ENCODE data around the gene KATNB1.

KATNB1 gene

GRCh38 chr16:57739756-57740422 is 4.3 kb downstream of the KATNB1 start:
- H3K9ac ChIP-seq (ENCODE audit: low read length) = no peak overlapping the region
- no peak overlapping the region for H3K4me3 ChIP-seq (ENCODE audit: low read length)
- no peak overlapping the region for H4K8ac ChIP-seq (ENCODE audit: low read depth, low read length)
- no peak overlapping the region for H3K27ac ChIP-seq (ENCODE audit: low read depth, low read length)
- no peak overlapping the region for H3K4ac ChIP-seq (ENCODE audit: low read depth, low read length)
- H2BK120ac ChIP-seq (ENCODE audit: low read depth, low read length) = no peak overlapping the region
- no peaks in the 10 kb centered on the region for H3K27me3 ChIP-seq (ENCODE audit: insufficient read depth, low read length, poor library complexity)
- no peaks in the 10 kb centered on the region for H3K79me1 ChIP-seq (ENCODE audit: low read length)
- no peak overlapping the region for H3K23ac ChIP-seq (ENCODE audit: low read length)
- no peak overlapping the region for H4K5ac ChIP-seq (ENCODE audit: low read length)
- no peak overlapping the region for H2AK5ac ChIP-seq (ENCODE audit: low read length)
- H3K36me3 ChIP-seq (ENCODE audit: control insufficient read depth, insufficient read depth, low read length) = no peaks in the 10 kb centered on the region
- H2BK15ac ChIP-seq (replicated peaks; ENCODE audit: low read depth) = no peak overlapping the region
- no CpG with 5 or more reads among the region's 18 CpGs for WGBS (ENCODE audit: extremely low coverage, insufficient coverage, low lambda C conversion rate)
- no peak overlapping the region for H3K56ac ChIP-seq (ENCODE audit: low read length)
- H3K79me2 ChIP-seq (ENCODE audit: control insufficient read depth, insufficient read depth, low read length) = no peaks in the 10 kb centered on the region
- H2BK5ac ChIP-seq (ENCODE audit: low read length) = no peak overlapping the region
- no peak overlapping the region for H3K18ac ChIP-seq (ENCODE audit: low read length)
- no peak overlapping the region for H3K4me2 ChIP-seq (ENCODE audit: low read length)
- H3K4me1 ChIP-seq (ENCODE audit: control insufficient read depth, low read depth, low read length) = no peaks in the 10 kb centered on the region
- no peak for DNase-seq

GRCh38 chr16:57740423-57741071 is 5.0 kb downstream of the KATNB1 start:
- H3K79me1 ChIP-seq (ENCODE audit: low read length) = no peaks in the 10 kb centered on the region
- H3K4me3 ChIP-seq (ENCODE audit: low read length) = no peak overlapping the region
- H3K36me3 ChIP-seq (ENCODE audit: control insufficient read depth, insufficient read depth, low read length) = no peaks in the 10 kb centered on the region
- H2BK5ac ChIP-seq (ENCODE audit: low read length) = no peak overlapping the region
- no peak overlapping the region for H3K9ac ChIP-seq (ENCODE audit: low read length)
- H3K27me3 ChIP-seq (ENCODE audit: insufficient read depth, low read length, poor library complexity) = no peaks in the 10 kb centered on the region
- H2AK5ac ChIP-seq (ENCODE audit: low read length) = no peak overlapping the region
- H3K18ac ChIP-seq (ENCODE audit: low read length) = no peak overlapping the region
- H4K5ac ChIP-seq (ENCODE audit: low read length) = no peak overlapping the region
- no peak overlapping the region for H3K56ac ChIP-seq (ENCODE audit: low read length)
- no peak overlapping the region for H2BK15ac ChIP-seq (replicated peaks; ENCODE audit: low read depth)
- H3K23ac ChIP-seq (ENCODE audit: low read length) = no peak overlapping the region
- no peaks in the 10 kb centered on the region for H3K4me1 ChIP-seq (ENCODE audit: control insufficient read depth, low read depth, low read length)
- H3K4ac ChIP-seq (ENCODE audit: low read depth, low read length) = no peak overlapping the region
- H3K79me2 ChIP-seq (ENCODE audit: control insufficient read depth, insufficient read depth, low read length) = no peaks in the 10 kb centered on the region
- H2BK120ac ChIP-seq (ENCODE audit: low read depth, low read length) = no peak overlapping the region
- H4K8ac ChIP-seq (ENCODE audit: low read depth, low read length) = no peak overlapping the region
- no peak for DNase-seq
- no peak overlapping the region for H3K27ac ChIP-seq (ENCODE audit: low read depth, low read length)
- no peak overlapping the region for H3K4me2 ChIP-seq (ENCODE audit: low read length)
- no CpG with 5 or more reads among the region's 24 CpGs for WGBS (ENCODE audit: extremely low coverage, insufficient coverage, low lambda C conversion rate)

DNA sequence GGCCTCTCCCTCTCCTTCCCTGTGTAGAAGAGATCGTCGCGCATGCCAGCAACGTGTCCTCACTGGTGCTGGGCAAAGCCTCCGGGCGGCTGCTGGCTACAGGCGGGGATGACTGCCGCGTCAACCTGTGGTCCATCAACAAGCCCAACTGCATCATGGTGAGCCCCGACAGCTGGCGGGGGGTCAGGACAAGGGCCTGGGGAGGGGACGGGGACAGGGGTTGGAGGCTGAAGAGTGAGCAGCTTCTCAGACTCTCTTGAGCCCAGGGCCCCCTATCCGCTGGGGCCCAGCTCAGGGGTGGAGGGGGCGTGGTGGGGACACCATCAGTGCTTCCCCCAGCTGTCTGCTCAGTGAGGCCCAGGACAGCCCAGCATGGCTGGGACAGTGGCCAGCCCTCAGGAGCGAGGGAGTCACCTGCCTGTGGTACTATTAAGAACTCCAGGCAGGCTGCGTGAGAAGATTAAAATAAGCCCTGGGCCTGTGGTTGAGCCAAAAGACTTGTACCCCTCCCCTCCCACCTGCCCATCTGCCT is 6.2 kb downstream of the KATNB1 start:
- no peak overlapping the region for H3K23ac ChIP-seq (ENCODE audit: low read length)
- no peak overlapping the region for H4K5ac ChIP-seq (ENCODE audit: low read length)
- H3K27ac ChIP-seq (ENCODE audit: low read depth, low read length) = no peak overlapping the region
- WGBS (ENCODE audit: extremely low coverage, insufficient coverage, low lambda C conversion rate) = no CpG with 5 or more reads among the region's 16 CpGs
- no peak overlapping the region for H3K4ac ChIP-seq (ENCODE audit: low read depth, low read length)
- no peak overlapping the region for H2BK120ac ChIP-seq (ENCODE audit: low read depth, low read length)
- H3K9ac ChIP-seq (ENCODE audit: low read length) = no peak overlapping the region
- no peaks in the 10 kb centered on the region for H3K27me3 ChIP-seq (ENCODE audit: insufficient read depth, low read length, poor library complexity)
- no peak overlapping the region for H4K8ac ChIP-seq (ENCODE audit: low read depth, low read length)
- no peak overlapping the region for H3K4me2 ChIP-seq (ENCODE audit: low read length)
- H2AK5ac ChIP-seq (ENCODE audit: low read length) = no peak overlapping the region
- no peak overlapping the region for H2BK15ac ChIP-seq (replicated peaks; ENCODE audit: low read depth)
- no peaks in the 10 kb centered on the region for H3K79me1 ChIP-seq (ENCODE audit: low read length)
- DNase-seq = no peak
- H2BK5ac ChIP-seq (ENCODE audit: low read length) = no peak overlapping the region
- H3K56ac ChIP-seq (ENCODE audit: low read length) = no peak overlapping the region
- H3K79me2 ChIP-seq (ENCODE audit: control insufficient read depth, insufficient read depth, low read length) = no peaks in the 10 kb centered on the region
- no peak overlapping the region for H3K4me3 ChIP-seq (ENCODE audit: low read length)
- H3K36me3 ChIP-seq (ENCODE audit: control insufficient read depth, insufficient read depth, low read length) = no peaks in the 10 kb centered on the region
- H3K4me1 ChIP-seq (ENCODE audit: control insufficient read depth, low read depth, low read length) = no peaks in the 10 kb centered on the region
- H3K18ac ChIP-seq (ENCODE audit: low read length) = no peak overlapping the region

DNA sequence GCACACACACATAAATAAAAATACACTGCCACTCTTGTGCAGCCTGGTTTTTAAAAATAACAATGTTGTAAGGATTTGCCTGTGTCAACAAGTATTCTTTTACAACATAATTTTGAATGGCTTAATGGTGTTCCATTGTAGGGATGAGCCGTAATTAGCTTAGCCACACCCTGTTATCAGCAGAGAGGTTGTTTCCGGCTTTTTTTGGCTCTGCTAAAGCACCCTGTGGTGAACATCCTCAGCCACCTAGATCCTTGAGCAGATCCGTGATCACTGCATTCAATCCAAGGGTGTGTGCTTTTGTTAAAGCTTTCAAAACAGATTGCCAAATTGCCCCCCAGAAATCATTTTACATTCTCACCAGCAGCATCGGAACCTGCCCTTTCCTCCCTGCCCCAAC is 7.0 kb downstream of the KATNB1 start:
- no peak overlapping the region for H3K4me2 ChIP-seq (ENCODE audit: low read length)
- no peak overlapping the region for H2AK5ac ChIP-seq (ENCODE audit: low read length)
- H3K27ac ChIP-seq (ENCODE audit: low read depth, low read length) = no peak overlapping the region
- no peak overlapping the region for H3K56ac ChIP-seq (ENCODE audit: low read length)
- H4K5ac ChIP-seq (ENCODE audit: low read length) = no peak overlapping the region
- H3K36me3 ChIP-seq (ENCODE audit: control insufficient read depth, insufficient read depth, low read length) = no peaks in the 10 kb centered on the region
- H3K23ac ChIP-seq (ENCODE audit: low read length) = no peak overlapping the region
- no peak overlapping the region for H2BK5ac ChIP-seq (ENCODE audit: low read length)
- DNase-seq = peak; percentile 53
- no peak overlapping the region for H3K9ac ChIP-seq (ENCODE audit: low read length)
- H3K4ac ChIP-seq (ENCODE audit: low read depth, low read length) = no peak overlapping the region
- H2BK15ac ChIP-seq (replicated peaks; ENCODE audit: low read depth) = no peak overlapping the region
- no peaks in the 10 kb centered on the region for H3K27me3 ChIP-seq (ENCODE audit: insufficient read depth, low read length, poor library complexity)
- H2BK120ac ChIP-seq (ENCODE audit: low read depth, low read length) = no peak overlapping the region
- WGBS (ENCODE audit: extremely low coverage, insufficient coverage, low lambda C conversion rate) = no CpG with 5 or more reads among the region's 4 CpGs
- H3K79me2 ChIP-seq (ENCODE audit: control insufficient read depth, insufficient read depth, low read length) = no peaks in the 10 kb centered on the region
- H3K18ac ChIP-seq (ENCODE audit: low read length) = no peak overlapping the region
- no peak overlapping the region for H3K4me3 ChIP-seq (ENCODE audit: low read length)
- no peaks in the 10 kb centered on the region for H3K4me1 ChIP-seq (ENCODE audit: control insufficient read depth, low read depth, low read length)
- H4K8ac ChIP-seq (ENCODE audit: low read depth, low read length) = no peak overlapping the region
- H3K79me1 ChIP-seq (ENCODE audit: low read length) = no peaks in the 10 kb centered on the region

GRCh38 chr16:57743458-57743857 is 7.9 kb downstream of the KATNB1 start:
- no peak overlapping the region for H2AK5ac ChIP-seq (ENCODE audit: low read length)
- no peaks in the 10 kb centered on the region for H3K79me2 ChIP-seq (ENCODE audit: control insufficient read depth, insufficient read depth, low read length)
- peak overlapping the region; percentile 25 for H3K56ac ChIP-seq (ENCODE audit: low read length)
- no peak overlapping the region for H2BK5ac ChIP-seq (ENCODE audit: low read length)
- WGBS (ENCODE audit: extremely low coverage, insufficient coverage, low lambda C conversion rate) = no CpG with 5 or more reads among the region's 10 CpGs
- H3K4me1 ChIP-seq (ENCODE audit: control insufficient read depth, low read depth, low read length) = no peaks in the 10 kb centered on the region
- no peak overlapping the region for H2BK15ac ChIP-seq (replicated peaks; ENCODE audit: low read depth)
- H3K9ac ChIP-seq (ENCODE audit: low read length) = no peak overlapping the region
- H3K27ac ChIP-seq (ENCODE audit: low read depth, low read length) = no peak overlapping the region
- no peak overlapping the region for H4K8ac ChIP-seq (ENCODE audit: low read depth, low read length)
- H3K79me1 ChIP-seq (ENCODE audit: low read length) = no peaks in the 10 kb centered on the region
- H3K4ac ChIP-seq (ENCODE audit: low read depth, low read length) = no peak overlapping the region
- no peak overlapping the region for H3K23ac ChIP-seq (ENCODE audit: low read length)
- H3K18ac ChIP-seq (ENCODE audit: low read length) = no peak overlapping the region
- no peak overlapping the region for H3K4me2 ChIP-seq (ENCODE audit: low read length)
- H3K4me3 ChIP-seq (ENCODE audit: low read length) = no peak overlapping the region
- no peak for DNase-seq
- no peaks in the 10 kb centered on the region for H3K27me3 ChIP-seq (ENCODE audit: insufficient read depth, low read length, poor library complexity)
- H4K5ac ChIP-seq (ENCODE audit: low read length) = no peak overlapping the region
- no peaks in the 10 kb centered on the region for H3K36me3 ChIP-seq (ENCODE audit: control insufficient read depth, insufficient read depth, low read length)
- no peak overlapping the region for H2BK120ac ChIP-seq (ENCODE audit: low read depth, low read length)

Measured in mesendoderm (in vitro differentiated cells).